HCEC 1CT (cell line): ENCODE results near the gene SRPRB.
A peak's percentile ranks its signal among the peaks of the same experiment; 100 is the strongest.
"Not testable (repeated sequence)": the region's sequence is repeated elsewhere in the genome, so short reads cannot be mapped to it uniquely, and the experiment has no call there.

Source experiments
- DNase-seq: peaks from one replicate; pipeline ENCODE4 v3.0.0-alpha.2; 2017

SRPRB gene

GRCh38 chr3:133779626-133780203, 25.9 kb upstream of the SRPRB start:
- DNase-seq: no peak

GRCh38 chr3:133780756-133781155, 24.9 kb upstream of the SRPRB start:
- DNase-seq: not testable (repeated sequence)

- no peak for DNase-seq
Measured at GRCh38 chr3:133781570-133781969, 24.0 kb upstream of the SRPRB start.

DNA sequence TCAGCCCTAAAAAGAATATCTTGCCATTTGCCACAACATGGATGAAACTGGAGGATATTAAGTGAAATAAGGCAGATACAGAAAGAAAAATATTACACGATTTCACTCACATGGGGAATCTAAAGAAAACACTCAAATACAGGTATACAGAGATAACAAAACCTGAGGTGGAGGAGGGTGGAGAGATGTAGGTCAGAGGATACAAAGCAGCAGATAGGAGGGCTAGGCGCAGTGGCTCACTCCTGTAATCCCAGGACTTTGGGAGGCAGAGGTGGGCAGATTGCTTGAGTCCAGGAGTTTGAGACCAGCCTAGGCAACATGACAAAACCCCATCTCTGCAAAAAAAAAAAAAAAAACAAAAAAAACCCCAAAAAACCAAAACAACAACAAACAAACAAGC, 23.2 kb upstream of the SRPRB start:
- no peak for DNase-seq

- DNase-seq: no peak
Measured at GRCh38 chr3:133783762-133784161, 21.9 kb upstream of the SRPRB start.

- DNase-seq: no peak
Measured at GRCh38 chr3:133788024-133788423, 17.6 kb upstream of the SRPRB start.

- no peak for DNase-seq
Measured at GRCh38 chr3:133792171-133792763, 13.3 kb upstream of the SRPRB start.

DNA sequence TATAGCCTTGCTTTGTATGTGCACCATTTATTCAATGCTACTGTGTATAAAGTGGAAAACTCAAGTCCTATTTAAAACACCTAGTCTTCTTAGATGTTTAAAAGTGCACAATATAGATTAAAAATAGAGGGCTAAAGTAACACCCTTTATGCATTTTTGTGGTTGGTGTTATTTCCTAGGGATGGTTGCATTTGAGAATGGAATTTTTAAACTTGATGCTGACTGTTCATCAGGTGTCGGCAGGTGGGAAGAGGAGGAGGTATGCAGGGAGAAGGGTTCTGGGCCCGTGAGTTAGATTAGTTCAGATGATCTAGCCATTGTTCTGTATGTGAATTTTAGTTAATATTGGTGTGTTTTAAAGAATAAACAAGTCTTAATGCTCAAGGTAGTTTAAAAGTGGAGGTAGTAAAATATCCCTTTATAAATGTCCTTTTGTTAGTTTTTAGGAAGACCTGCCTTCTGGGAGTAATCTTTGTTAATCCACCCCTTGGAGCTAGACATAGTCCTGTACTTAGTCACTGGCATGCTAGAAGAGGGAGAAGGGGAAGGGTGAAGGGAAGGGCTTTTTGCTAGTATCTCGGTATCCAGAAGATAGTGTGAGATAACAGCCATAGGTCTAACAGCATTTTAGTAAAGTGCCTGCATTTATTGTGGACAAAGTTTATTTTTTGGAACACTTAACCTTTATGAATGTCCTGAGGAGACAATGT, 8.1 kb upstream of the SRPRB start:
- DNase-seq: no peak

DNA sequence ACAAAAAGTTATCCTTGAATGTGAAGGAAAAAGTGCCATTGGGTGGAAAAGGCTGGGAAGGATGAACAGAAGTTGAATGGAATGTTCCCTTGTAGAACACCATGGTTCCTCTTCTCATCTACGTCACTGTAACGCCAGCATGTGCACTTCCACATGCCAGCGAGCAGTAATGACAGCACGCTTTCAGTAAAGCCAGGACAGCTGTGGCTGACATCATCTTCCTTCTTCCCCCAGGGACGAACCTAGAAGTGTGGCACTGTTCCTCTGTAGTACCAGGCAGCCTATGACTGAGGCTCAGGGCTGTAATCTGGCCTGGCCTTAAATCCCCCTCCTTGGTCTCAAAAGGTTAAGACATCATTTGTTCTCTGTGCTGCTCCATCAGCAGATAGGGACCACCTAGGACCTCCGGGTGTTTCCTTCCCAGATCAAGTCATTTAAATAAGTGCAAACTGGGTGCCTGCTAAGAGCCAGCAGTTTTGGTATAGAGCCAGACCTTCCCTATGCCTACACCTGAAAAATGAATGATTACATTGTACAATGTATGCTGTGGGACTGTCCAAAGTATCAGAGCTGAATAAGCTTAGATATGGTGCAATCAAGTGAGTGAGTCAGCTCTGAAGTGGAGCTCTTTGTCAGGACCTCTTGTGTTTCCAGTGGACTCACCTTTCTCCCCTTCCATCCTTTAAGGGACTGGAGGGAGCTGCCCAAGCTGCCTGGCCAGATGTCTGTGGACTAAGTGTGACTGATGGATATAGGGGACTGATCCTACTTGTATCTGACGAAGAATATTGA, 5.6 kb upstream of the SRPRB start:
- peak; percentile 6 for DNase-seq

DNA sequence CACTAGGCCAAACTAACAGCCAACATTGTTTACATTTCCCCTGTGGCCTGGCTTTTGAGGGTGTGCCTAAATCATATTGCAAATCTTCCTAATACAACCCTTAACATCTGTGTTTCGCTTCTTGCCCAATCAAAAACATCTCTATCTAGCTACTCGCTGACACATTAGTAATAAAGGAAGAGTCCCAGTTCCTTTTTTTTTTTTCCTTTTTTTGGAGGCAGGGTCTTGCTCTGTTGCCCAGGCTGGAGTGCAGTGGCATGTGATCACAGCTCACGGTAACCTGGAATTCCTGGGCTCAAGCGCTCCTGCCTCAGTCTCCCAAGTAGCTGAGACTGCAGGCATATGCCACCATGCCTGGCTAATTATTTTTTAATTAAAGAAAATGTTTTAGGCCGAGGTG, 2.1 kb upstream of the SRPRB start:
- no peak for DNase-seq

DNA sequence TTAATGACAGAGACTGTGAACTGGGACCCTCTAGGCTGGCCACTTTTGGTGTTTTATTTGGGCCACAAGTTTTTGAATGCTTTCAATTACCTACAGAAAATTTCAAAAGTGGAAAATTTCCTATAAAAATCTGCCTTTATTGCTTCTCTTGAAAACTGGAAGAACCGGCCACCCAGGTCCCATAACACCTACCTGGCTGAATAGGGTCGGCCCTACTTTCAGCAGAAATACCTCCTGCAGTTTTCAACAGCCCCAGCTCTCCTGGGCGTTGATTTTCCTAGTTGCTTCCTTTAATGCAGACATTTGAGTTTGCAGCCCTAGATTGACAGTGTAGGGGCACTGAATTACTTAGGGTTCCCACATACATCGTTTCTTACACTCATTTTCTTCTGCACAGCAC, 719 bp upstream of the SRPRB start:
- no peak for DNase-seq

- no peak for DNase-seq
Measured at GRCh38 chr3:133805384-133805701, 272 bp upstream of the SRPRB start.

GRCh38 chr3:133812872-133813271, 7.3 kb downstream of the SRPRB start:
- peak; percentile 3 for DNase-seq

DNA sequence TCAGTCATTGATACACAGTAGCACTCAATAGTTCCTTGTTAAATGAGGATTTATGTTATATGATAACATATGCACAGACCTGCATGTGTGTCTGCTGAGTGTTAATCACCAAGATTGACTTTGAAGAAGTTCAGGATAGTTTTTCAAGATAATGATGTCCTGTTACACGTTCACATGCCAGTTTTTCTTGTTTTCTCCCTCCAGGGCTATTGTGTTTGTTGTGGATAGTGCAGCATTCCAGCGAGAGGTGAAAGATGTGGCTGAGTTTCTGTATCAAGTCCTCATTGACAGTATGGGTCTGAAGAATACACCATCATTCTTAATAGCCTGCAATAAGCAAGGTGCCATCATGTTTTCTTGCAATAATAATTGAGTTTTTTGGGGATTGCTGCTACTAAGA, 9.8 kb downstream of the SRPRB start:
- DNase-seq: no peak

DNA sequence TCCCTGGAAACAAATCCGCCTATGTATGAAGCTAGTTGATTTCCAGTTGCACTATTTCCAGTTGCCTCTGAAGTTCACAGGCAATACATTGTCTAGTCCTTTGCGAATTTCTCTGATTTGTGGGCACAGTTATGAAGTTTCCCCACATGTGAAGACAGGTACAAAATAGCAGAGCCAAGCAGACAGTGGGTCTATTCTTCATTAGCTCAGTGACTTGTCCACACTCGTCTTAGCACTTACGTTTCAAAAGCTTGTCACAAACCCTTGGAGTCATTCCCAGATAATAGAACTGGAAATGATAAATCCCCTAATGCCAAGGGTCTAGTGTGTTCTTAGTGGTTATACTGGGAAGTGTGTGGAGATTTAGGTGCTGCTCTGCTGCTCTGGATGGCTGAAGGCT, 14.5 kb downstream of the SRPRB start:
- DNase-seq: no peak

DNA sequence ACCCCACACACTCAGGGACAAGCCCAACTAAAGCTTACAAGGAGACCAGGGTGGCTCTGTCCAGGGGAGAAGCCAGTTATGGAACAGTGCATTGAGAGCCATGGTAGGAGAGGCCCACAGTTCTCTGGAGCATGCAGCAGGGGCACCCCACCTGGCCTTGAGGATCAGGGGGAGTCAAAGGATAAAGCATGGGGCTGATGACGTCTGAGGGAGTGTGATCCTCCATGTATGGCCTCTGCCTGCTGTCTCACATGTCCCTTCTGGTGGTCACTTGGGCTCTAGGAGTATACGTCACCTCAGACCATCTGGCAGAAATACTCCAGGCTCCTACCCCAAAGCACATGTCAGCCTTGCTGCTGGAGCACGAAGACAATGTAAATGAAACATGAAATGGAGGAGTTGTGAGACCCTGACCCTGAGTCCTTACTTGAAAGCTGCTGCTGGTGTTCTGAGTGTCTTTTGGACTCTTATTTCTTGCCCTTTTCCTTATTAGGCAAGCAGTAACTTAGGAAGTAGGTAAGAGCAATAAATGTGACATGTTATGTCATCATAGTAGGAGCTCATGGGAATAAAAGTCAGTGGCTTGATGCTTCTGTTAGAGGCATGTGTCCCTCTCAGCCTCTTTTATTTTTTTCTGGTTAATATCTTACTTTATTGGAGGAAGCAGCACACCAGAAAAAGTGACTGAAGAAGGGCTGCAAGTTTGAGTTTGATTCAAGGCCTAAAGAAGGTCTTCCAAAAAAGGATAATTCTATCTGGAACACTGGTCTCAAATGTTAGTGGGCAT, 15.5 kb downstream of the SRPRB start:
- no peak for DNase-seq

- DNase-seq: peak; percentile 72
Measured at GRCh38 chr3:133821767-133822638, 16.4 kb downstream of the SRPRB start.

DNA sequence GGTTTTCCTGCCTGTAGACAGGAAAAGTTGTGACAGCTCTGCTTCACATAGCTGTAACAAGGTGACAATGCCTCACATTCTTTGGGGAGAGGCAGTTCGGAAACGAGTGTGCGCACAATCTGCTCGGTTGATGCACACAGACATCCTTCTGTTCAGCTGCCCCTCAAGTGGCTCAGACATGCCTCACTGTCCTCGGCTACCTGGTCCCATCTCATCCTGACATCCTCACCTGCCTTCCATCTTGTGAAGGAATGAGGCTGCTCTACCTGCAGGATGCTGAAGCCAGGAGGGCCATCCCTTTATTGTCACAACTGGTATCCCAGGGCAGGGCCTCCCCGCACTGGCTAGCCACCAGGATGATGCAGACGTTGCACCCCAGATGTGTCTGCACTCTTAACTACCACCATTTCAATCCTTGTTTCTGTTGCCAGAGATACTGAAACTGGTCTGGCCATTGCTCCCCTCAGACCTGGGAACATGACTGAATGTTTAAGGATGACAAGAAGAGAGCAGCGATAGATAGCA, 19.4 kb downstream of the SRPRB start:
- no peak for DNase-seq

GRCh38 chr3:133825969-133826727, 20.5 kb downstream of the SRPRB start:
- no peak for DNase-seq

DNA sequence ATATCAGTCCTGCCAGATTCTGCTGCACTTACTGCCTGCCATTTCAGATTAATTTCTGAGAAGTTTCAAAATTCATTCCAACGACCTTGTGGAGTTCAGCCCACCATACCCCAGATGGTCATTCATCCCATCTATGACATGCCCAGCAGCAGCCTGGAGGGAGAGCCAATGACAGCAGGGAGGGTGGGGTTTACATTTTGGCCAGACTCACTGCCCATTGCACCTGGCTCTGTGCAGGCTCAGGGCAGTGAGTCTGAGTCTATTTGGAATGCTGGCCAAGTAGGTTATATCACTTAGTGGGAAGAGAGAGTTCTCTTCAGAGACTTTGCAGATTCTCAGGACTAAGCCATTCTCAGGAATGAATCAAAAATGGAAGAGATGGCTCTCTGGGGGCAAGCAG, 21.5 kb downstream of the SRPRB start:
- no peak for DNase-seq

DNA sequence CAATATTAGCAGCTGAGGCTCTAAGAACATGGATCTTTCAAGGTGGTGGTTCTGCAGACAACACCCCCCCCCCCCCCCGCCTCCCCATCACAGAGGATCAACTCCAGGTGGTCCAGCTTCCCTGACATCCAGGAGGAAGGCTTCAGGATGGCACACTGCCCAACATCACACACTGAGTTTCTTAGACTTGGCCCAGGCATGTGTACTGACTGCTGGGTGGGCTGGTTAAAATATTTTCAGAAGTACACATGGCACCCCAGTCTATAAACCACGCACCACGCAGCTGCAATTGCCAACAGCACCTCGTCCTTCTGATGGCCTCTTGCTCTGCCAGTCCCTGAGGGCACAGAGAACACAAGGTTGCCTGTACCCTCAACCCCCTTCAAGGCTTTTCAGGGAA, 22.1 kb downstream of the SRPRB start:
- no peak for DNase-seq
